Measurements from ENCODE around the gene CKMT1B.
"Not testable (repeated sequence)": the region's sequence is repeated elsewhere in the genome, so short reads cannot be mapped to it uniquely, and the experiment has no call there.

Gene CKMT1B

DNA sequence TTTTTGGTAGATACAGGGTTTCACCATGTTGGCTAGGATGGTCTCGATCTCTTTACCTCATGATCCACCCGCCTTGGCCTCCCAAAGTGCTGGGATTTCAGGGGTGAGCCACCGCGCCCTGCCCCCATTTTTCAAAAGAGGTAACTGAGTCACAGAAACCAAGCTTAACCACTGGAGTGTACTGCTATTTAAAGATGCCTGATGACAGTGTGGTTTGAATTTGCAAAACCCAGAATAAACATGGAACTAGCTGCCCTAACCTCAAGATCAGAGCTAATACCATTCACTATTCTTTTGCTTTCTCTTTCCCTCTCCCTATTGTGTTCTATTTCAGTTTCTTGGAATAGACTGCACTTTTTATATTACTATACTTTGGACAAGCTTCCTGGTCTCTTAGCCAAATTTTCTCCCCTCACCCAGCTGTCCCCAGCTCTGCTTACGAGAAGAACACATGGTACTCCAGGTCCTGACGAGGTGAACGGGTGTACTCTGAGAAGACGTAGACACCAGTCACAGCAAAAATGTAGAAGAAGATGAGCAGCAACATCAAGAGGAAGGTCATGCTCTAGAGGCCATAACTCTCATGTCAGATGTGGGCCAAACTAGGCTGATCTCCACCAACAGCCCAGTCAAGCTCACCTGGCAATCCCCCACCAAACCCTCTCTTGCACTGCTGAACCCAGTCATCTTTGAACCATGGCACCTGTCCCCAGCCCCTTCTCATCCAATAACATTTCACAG is 44.8 kb downstream of the CKMT1B start:
- not testable (repeated sequence) for DNase-seq
